GM19438 (cell line): ENCODE results near the gene C12orf57.

Experiments used
- ATAC-seq: cut with Tn5 transposase; IDR thresholded peaks from one replicate; pipeline ENCODE4 v1.9.1; 2021; ENCODE audit warnings: low read depth; ENCODE audit not compliant: unreplicated experiment

Gene C12orf57

GRCh38 chr12:6963016-6963731, 19.4 kb downstream of the C12orf57 start:
- no peak for ATAC-seq

GRCh38 chr12:6963791-6964413, 20.1 kb downstream of the C12orf57 start:
- no peak for ATAC-seq

- no peak for ATAC-seq
Measured at GRCh38 chr12:6964605-6965025, 20.8 kb downstream of the C12orf57 start.

GRCh38 chr12:6965026-6965661, 21.3 kb downstream of the C12orf57 start:
- no peak for ATAC-seq

GRCh38 chr12:6965714-6966113, 21.9 kb downstream of the C12orf57 start:
- ATAC-seq, result no peak

GRCh38 chr12:6966351-6966750, 22.5 kb downstream of the C12orf57 start:
- no peak for ATAC-seq

- no peak for ATAC-seq
Measured at GRCh38 chr12:6967651-6968100, 23.9 kb downstream of the C12orf57 start.

- ATAC-seq, result no peak
Measured at GRCh38 chr12:6968426-6968825, 24.6 kb downstream of the C12orf57 start.

GRCh38 chr12:6970096-6970527, 26.3 kb downstream of the C12orf57 start:
- ATAC-seq, result no peak

GRCh38 chr12:6974180-6974579, 30.4 kb downstream of the C12orf57 start:
- no peak for ATAC-seq

GRCh38 chr12:6975297-6976032, 31.6 kb downstream of the C12orf57 start:
- ATAC-seq, result no peak

- ATAC-seq, result no peak
Measured at GRCh38 chr12:6977653-6978052, 33.8 kb downstream of the C12orf57 start.

- ATAC-seq, result no peak
Measured at GRCh38 chr12:6978188-6978587, 34.4 kb downstream of the C12orf57 start.

- ATAC-seq, result no peak
Measured at GRCh38 chr12:6978611-6979011, 34.8 kb downstream of the C12orf57 start.

- ATAC-seq, result no peak
Measured at GRCh38 chr12:6979021-6979420, 35.2 kb downstream of the C12orf57 start.

- no peak for ATAC-seq
Measured at GRCh38 chr12:6979453-6979852, 35.6 kb downstream of the C12orf57 start.

- ATAC-seq, result no peak
Measured at GRCh38 chr12:6980075-6980474, 36.3 kb downstream of the C12orf57 start.

- no peak for ATAC-seq
Measured at GRCh38 chr12:6980740-6981139, 36.9 kb downstream of the C12orf57 start.

- ATAC-seq, result no peak
Measured at GRCh38 chr12:6981152-6982052, 37.6 kb downstream of the C12orf57 start.

GRCh38 chr12:6982532-6982931, 38.7 kb downstream of the C12orf57 start:
- ATAC-seq, result no peak
